SH-SY5Y (cell line): ENCODE data around the gene PCDHGA3.

ENCODE experiments used
- GATA2 ChIP-seq: IDR thresholded peaks from 2 replicates; pipeline ENCODE4 v1.6.1; 2011; ENCODE audit warnings: mild to moderate bottlenecking, low read depth, low read length
- GATA3 ChIP-seq: IDR thresholded peaks from 2 replicates; pipeline ENCODE4 v1.6.1; 2011; ENCODE audit warnings: low read depth, mild to moderate bottlenecking, low read length, moderate library complexity

PCDHGA3 gene

DNA sequence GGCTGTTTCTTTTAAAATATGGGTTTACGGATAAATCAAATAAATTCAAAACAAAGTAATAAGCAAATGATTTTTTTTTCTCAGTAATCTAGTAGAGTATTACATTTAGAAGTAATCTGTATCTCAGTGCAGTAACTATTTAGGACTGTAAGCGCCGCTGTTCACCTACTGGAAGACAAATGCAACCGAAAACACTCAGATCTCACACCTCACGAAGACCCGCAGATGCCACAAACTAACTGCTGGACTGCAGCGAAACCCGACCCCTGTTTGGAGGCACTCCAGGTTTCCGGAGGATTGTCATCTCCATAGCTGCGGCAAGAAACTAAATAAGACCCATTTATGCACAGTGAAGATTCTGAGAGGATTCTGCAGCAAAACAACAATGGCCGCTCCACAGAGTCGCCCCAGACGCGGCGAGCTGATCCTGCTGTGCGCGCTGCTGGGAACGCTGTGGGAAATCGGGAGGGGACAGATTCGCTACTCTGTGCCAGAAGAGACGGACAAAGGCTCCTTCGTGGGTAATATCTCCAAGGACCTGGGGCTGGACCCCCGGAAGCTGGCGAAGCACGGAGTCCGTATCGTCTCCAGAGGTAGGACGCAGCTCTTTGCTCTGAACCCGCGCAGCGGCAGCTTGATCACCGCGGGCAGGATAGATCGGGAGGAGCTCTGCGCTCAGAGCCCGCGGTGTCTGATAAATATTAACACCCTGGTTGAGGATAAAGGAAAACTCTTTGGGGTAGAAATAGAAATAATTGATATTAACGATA is 49.0 kb downstream of the PCDHGA3 start, which contains the start of gene PCDHGA8:
TSS of gene PCDHGA8 (plus strand) at position 205 of the 770 bp plus-strand sequence. CDS start at position 386, 181 bp downstream.
- no peak for TF ChIP-seq GATA2
- TF ChIP-seq GATA3: no peak

DNA sequence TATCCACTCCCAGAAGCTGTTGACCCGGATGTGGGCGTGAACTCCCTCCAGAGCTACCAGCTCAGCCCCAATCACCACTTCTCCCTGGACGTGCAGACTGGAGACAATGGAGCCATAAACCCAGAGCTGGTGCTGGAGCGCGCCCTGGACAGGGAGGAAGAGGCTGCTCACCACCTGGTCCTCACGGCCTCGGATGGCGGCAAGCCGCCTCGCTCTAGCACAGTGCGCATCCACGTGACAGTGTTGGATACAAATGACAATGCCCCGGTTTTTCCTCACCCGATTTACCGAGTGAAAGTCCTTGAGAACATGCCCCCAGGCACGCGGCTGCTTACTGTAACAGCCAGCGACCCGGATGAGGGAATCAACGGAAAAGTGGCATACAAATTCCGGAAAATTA is 49.6 kb downstream of the PCDHGA3 start:
- TF ChIP-seq GATA3 (no peak), GATA2 (no peak)
